Coronary artery (tissue), 2 donors: ENCODE data around the gene RENBP.

Source experiments
- DNase-seq: peaks from one replicate; pipeline ENCODE4 v3.0.0-alpha.2; 2017; ENCODE audit warnings: low spot score
- H3K27ac ChIP-seq, 2 donors: fragments of 200-600 bp; sonication (generic); one replicate each; pipeline ENCODE4 v1.5.1; 2016 to 2019
- H3K4me3 ChIP-seq: fragments of 200-600 bp; sonication (generic); 2 replicates; pipeline ENCODE4 v1.5.1; 2016; ENCODE audit warnings: mild to moderate bottlenecking, moderate library complexity
- TF ChIP-seq, protein P1 (sequence below): fragments of 200-600 bp; sonication (generic); IDR thresholded peaks from one replicate; pipeline ENCODE4 v1.5.1; 2019; ENCODE audit warnings: antibody characterized with exemption

The RENBP gene

GRCh38 chrX:153931748-153932147, 12.7 kb downstream of the RENBP start:
- H3K27ac ChIP-seq: no peak overlapping the region
- no peak for DNase-seq
- no peak overlapping the region for H3K4me3 ChIP-seq
- TF ChIP-seq, protein P1, sequence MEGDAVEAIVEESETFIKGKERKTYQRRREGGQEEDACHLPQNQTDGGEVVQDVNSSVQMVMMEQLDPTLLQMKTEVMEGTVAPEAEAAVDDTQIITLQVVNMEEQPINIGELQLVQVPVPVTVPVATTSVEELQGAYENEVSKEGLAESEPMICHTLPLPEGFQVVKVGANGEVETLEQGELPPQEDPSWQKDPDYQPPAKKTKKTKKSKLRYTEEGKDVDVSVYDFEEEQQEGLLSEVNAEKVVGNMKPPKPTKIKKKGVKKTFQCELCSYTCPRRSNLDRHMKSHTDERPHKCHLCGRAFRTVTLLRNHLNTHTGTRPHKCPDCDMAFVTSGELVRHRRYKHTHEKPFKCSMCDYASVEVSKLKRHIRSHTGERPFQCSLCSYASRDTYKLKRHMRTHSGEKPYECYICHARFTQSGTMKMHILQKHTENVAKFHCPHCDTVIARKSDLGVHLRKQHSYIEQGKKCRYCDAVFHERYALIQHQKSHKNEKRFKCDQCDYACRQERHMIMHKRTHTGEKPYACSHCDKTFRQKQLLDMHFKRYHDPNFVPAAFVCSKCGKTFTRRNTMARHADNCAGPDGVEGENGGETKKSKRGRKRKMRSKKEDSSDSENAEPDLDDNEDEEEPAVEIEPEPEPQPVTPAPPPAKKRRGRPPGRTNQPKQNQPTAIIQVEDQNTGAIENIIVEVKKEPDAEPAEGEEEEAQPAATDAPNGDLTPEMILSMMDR: no peak

DNA sequence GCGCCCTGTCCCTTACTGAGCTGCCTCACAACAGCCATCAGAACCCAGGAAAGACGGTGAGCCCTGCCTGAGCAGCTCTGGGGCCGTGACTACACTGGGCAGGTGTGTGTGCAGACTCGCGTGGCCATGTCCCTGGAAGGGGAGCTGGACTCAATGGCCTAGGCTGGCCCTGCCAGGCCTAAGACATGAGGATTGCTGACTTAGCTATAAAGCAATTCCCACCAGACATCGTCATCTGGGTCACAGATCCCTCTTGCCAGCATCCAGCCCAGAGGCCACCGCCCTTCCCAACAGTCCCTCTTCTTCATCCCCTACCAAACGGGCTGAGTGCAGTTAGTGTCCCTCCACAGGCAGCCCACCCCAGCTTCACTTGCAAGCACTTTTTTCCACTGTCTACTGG, 13.3 kb downstream of the RENBP start:
- Histone ChIP-seq H3K27ac (no peak overlapping the region), H3K4me3 (no peak overlapping the region)
- DNase-seq: no peak
- TF ChIP-seq, protein P1: no peak

GRCh38 chrX:153930011-153930910, 14.2 kb downstream of the RENBP start:
- DNase-seq: no peak
- Histone ChIP-seq H3K27ac (peak overlapping the region in 1 of 2 donors; percentile 91), H3K4me3 (no peak overlapping the region)
- TF ChIP-seq, protein P1: no peak

DNA sequence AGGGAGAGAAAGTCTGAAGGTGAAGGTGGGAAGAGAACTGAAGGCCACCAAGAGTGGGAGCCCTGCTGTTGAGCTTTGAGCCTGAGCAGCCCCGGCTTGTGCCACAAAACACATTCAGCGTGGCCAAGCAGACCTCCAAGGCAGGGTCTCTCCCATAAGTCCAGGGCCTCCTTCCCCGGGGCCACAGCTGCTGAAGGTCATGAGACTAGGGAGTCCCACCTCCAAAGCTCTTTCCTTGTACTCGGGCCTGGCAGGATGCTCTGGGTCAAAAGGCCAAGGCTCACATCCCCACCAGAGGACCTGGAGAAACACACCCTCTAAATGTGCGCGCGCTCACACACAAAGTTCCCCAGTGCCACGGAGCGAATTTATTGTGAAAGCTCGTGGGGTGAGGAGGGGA, 14.9 kb downstream of the RENBP start:
- H3K4me3 ChIP-seq: no peak overlapping the region
- no peak for DNase-seq
- H3K27ac ChIP-seq: peak overlapping the region in 1 of 2 donors; percentile 91
- TF ChIP-seq, protein P1: no peak

GRCh38 chrX:153928846-153929245, 15.6 kb downstream of the RENBP start:
- TF ChIP-seq, protein P1: no peak
- H3K4me3 ChIP-seq: peak overlapping the region; percentile 73
- no peak for DNase-seq
- peak overlapping the region in 1 of 2 donors; percentile 91 for H3K27ac ChIP-seq

- Histone ChIP-seq H3K27ac (peak overlapping the region; percentile 78 to 91), H3K4me3 (peak overlapping the region; percentile 73)
- peak; percentile 98 for DNase-seq
- TF ChIP-seq, protein P1: no peak
Measured at GRCh38 chrX:153927922-153928760, 16.3 kb downstream of the RENBP start.
